Measurements from ENCODE around the gene RBM15.

Gene RBM15

DNA sequence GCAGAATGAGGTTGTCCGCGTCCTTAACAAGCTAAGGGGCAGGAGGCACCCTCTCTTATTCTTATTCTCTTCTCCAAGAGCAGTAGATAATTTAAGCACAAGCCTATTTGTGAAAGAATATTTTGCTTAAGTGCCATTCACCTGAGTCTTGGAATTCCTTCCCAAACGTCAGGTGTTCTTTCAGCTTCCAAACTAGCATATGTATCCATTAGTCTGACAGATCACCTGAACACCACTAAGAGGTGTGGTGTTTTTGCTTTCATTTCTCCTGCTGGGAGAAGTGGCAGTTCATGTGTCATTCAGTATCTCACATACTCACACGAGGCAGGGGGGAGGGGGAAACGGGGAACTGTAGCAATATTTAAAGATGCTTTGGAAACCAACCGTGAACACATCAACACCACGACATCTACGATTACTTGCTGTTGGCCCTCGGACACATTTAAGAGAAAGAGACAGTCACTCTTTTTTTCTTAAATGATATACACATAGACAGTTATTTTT, 45.5 kb upstream of the RBM15 start:
- H3K27me3 ChIP-seq (ENCODE audit: control insufficient read depth, insufficient read depth, low read length): no peaks in the 10 kb centered on the region
- no peak overlapping the region for H3K4me2 ChIP-seq (ENCODE audit: low read length)
- H3K4me3 ChIP-seq (ENCODE audit: low read depth, low read length): no peak overlapping the region
- no peaks in the 10 kb centered on the region for H3K9me3 ChIP-seq (ENCODE audit: control insufficient read depth, low read length)
- no peaks in the 10 kb centered on the region for H3K36me3 ChIP-seq (ENCODE audit: control insufficient read depth, insufficient read depth, low read length)
- H3K9ac ChIP-seq: no peak overlapping the region
- no peak overlapping the region for H3K27ac ChIP-seq
- no peaks in the 10 kb centered on the region for H3K79me2 ChIP-seq
- TF ChIP-seq, protein P1, sequence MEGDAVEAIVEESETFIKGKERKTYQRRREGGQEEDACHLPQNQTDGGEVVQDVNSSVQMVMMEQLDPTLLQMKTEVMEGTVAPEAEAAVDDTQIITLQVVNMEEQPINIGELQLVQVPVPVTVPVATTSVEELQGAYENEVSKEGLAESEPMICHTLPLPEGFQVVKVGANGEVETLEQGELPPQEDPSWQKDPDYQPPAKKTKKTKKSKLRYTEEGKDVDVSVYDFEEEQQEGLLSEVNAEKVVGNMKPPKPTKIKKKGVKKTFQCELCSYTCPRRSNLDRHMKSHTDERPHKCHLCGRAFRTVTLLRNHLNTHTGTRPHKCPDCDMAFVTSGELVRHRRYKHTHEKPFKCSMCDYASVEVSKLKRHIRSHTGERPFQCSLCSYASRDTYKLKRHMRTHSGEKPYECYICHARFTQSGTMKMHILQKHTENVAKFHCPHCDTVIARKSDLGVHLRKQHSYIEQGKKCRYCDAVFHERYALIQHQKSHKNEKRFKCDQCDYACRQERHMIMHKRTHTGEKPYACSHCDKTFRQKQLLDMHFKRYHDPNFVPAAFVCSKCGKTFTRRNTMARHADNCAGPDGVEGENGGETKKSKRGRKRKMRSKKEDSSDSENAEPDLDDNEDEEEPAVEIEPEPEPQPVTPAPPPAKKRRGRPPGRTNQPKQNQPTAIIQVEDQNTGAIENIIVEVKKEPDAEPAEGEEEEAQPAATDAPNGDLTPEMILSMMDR (IDR thresholded peaks at IDR 0.05): no peak
- no peaks in the 10 kb centered on the region for H3K4me1 ChIP-seq
- H2AFZ ChIP-seq: no peak overlapping the region

DNA sequence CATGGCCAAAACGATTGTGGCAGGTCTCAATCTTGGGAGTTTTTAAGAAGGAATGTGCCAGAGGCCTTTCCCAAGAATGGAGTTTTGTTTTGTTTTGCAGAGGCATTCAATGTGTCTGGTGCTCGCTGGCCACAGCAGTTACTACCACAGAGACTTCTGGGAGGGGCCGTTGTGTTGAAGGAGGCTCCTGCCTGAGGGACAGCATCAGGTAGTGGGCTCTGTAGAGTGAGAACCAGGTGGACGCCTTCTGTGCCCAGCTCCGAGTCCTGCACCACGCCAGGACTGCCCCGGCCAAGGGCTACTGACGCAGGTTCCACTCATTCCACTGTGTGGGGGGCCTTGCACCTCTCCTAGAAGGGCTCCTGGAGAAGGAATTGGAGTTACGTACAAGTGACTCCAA, 44.9 kb upstream of the RBM15 start:
- H3K9me3 ChIP-seq (ENCODE audit: control insufficient read depth, low read length): no peaks in the 10 kb centered on the region
- no peak overlapping the region for H2AFZ ChIP-seq
- TF ChIP-seq, protein P1 (IDR thresholded peaks at IDR 0.05): no peak

DNA sequence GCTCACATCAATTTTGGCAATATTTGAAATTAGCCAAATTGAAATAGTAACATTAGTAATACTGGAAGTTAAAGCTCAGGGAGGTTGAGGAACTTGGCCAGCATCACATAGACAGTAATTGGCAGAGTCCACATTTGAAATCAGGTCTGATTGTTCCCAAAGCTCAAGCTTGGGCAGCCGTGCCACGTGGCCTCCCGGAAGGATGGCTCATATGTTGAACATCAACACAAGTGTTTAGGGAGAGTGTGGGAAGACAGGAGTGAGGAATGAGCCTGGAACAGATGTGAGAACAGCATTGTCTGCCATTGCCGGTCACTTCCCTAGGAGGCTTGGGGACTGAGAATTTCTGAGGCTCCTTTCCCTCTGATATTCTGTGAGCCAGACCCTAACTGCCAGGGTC, 40.2 kb upstream of the RBM15 start:
- no peaks in the 10 kb centered on the region for H3K4me1 ChIP-seq
- no peaks in the 10 kb centered on the region for H3K27me3 ChIP-seq (ENCODE audit: control insufficient read depth, insufficient read depth, low read length)
- H3K9ac ChIP-seq: no peak overlapping the region
- H2AFZ ChIP-seq: no peak overlapping the region
- TF ChIP-seq, protein P1 (IDR thresholded peaks at IDR 0.05): no peak
- no peaks in the 10 kb centered on the region for H3K36me3 ChIP-seq (ENCODE audit: control insufficient read depth, insufficient read depth, low read length)
- no peak overlapping the region for H3K27ac ChIP-seq
- no peak overlapping the region for H3K4me3 ChIP-seq (ENCODE audit: low read depth, low read length)
- no peak overlapping the region for H3K4me2 ChIP-seq (ENCODE audit: low read length)
- no peaks in the 10 kb centered on the region for H3K9me3 ChIP-seq (ENCODE audit: control insufficient read depth, low read length)
- H3K79me2 ChIP-seq: no peaks in the 10 kb centered on the region

More for the DNA sequence above, 44.9 kb upstream of the RBM15 start:
- H3K27ac ChIP-seq: no peak overlapping the region
- H3K27me3 ChIP-seq (ENCODE audit: control insufficient read depth, insufficient read depth, low read length): no peaks in the 10 kb centered on the region
- no peaks in the 10 kb centered on the region for H3K79me2 ChIP-seq
- no peaks in the 10 kb centered on the region for H3K36me3 ChIP-seq (ENCODE audit: control insufficient read depth, insufficient read depth, low read length)
- H3K4me3 ChIP-seq (ENCODE audit: low read depth, low read length): no peak overlapping the region
- no peak overlapping the region for H3K4me2 ChIP-seq (ENCODE audit: low read length)
- no peak overlapping the region for H3K9ac ChIP-seq
- H3K4me1 ChIP-seq: no peaks in the 10 kb centered on the region

DNA sequence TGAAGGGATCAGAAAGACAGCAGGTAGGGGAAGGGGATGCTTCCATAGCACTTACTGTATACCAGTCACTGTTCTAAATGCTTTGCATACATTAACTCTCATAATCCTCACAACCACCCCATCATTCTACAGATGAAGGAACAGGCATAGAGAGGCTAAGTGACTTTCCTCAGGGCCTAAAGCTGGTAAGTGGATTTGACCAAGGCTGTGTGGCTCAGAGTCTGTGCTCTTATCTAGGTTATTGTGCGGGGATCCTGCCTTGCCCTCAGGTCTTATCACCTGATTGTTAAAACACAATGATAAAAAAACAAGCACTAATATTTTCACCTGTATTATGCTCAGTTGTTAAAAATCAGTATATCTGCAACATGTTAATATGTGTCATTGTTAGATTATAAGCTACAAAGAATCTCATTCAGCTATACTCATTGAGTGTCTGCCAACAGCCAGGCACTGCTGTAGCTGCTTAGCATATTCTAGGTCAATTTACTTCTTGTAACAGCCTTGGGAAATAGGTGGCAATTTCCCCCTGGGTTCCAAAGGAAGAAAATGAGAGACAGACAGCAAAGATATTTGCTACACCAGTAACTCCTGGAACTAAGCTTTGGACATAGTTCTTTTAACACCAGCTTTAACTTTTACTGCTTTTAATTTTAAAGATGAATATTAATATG, 38.6 kb upstream of the RBM15 start:
- H3K4me1 ChIP-seq: no peaks in the 10 kb centered on the region
- H2AFZ ChIP-seq: no peak overlapping the region
- no peak overlapping the region for H3K9ac ChIP-seq
- TF ChIP-seq, protein P1 (IDR thresholded peaks at IDR 0.05): no peak
- no peak overlapping the region for H3K4me2 ChIP-seq (ENCODE audit: low read length)
- H3K79me2 ChIP-seq: no peaks in the 10 kb centered on the region
- no peak overlapping the region for H3K27ac ChIP-seq
- H3K36me3 ChIP-seq (ENCODE audit: control insufficient read depth, insufficient read depth, low read length): no peaks in the 10 kb centered on the region
- no peaks in the 10 kb centered on the region for H3K27me3 ChIP-seq (ENCODE audit: control insufficient read depth, insufficient read depth, low read length)
- H3K4me3 ChIP-seq (ENCODE audit: low read depth, low read length): no peak overlapping the region
- no peaks in the 10 kb centered on the region for H3K9me3 ChIP-seq (ENCODE audit: control insufficient read depth, low read length)

DNA sequence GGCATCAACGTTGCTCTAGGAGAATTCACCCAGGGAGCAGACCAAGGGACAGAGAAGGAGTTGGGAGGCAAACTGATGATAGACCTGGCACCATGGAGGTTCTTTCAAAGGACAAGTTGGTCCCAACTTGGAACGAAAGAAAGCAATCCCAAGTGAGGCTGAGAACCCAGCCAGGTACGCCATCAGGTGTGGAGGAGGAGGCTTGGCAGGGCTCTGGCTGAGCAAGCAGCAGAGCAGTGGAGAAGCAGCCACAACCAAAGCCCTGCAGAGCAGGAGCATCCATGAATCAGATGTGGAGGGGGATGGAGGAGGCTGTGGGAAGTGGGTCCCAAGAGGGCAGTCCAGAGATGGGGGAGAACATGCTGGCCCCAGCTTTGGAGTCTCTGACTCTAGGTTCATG, 36.3 kb upstream of the RBM15 start:
- no peak overlapping the region for H3K9ac ChIP-seq
- H3K4me1 ChIP-seq: no peaks in the 10 kb centered on the region
- no peak overlapping the region for H3K4me3 ChIP-seq (ENCODE audit: low read depth, low read length)
- no peaks in the 10 kb centered on the region for H3K79me2 ChIP-seq
- H3K27ac ChIP-seq: no peak overlapping the region
- H3K4me2 ChIP-seq (ENCODE audit: low read length): no peak overlapping the region
- H2AFZ ChIP-seq: no peak overlapping the region
- H3K36me3 ChIP-seq (ENCODE audit: control insufficient read depth, insufficient read depth, low read length): no peaks in the 10 kb centered on the region
- no peaks in the 10 kb centered on the region for H3K9me3 ChIP-seq (ENCODE audit: control insufficient read depth, low read length)
- H3K27me3 ChIP-seq (ENCODE audit: control insufficient read depth, insufficient read depth, low read length): no peaks in the 10 kb centered on the region
- TF ChIP-seq, protein P1 (IDR thresholded peaks at IDR 0.05): no peak

All from parathyroid adenoma (tissue), 2 donors.